ENCODE results near the gene EIF3F.

The EIF3F gene, protein sequence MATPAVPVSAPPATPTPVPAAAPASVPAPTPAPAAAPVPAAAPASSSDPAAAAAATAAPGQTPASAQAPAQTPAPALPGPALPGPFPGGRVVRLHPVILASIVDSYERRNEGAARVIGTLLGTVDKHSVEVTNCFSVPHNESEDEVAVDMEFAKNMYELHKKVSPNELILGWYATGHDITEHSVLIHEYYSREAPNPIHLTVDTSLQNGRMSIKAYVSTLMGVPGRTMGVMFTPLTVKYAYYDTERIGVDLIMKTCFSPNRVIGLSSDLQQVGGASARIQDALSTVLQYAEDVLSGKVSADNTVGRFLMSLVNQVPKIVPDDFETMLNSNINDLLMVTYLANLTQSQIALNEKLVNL

GRCh38 chr11:7986768-7987559 lies at the start of gene EIF3F:
TSS of gene EIF3F (plus strand) at chr11:7987337. CDS start at chr11:7987353, 16 bp downstream.
- DNase-seq (ENCODE audit: low read depth in 2 of 2), result peak; percentile 65 to 87

DNA sequence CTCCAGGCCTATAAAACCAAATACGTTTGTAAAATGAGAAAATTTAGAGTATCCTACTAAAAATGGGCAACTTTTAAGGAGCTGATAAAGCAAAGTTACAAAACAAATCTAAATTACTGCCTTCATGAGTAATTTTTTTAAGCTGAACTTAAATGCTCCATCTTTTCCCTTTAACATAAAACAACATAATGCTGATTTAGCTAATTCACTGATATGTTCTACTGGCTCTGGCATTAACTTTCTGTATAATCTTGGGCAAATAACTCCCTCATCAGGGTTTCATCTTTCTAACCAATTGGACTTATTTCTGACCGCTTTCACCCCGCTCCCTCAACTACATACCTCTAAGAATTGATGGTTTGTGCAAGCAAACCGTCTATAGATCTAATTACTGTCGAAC lies 46.0 kb upstream of the EIF3F start:
- DNase-seq (ENCODE audit: low read depth in 2 of 2), result no peak

GRCh38 chr11:7941608-7942007 lies 45.5 kb upstream of the EIF3F start, which contains the start of gene OR10A3:
TSS of gene OR10A3 (minus strand) at chr11:7941708. CDS start at chr11:7939520, 2,188 bp downstream.
- DNase-seq (ENCODE audit: low read depth in 2 of 2), result no peak

GRCh38 chr11:7944123-7944522 lies 43.0 kb upstream of the EIF3F start:
- no peak for DNase-seq (ENCODE audit: low read depth in 2 of 2)

GRCh38 chr11:7949934-7950333 lies 37.2 kb upstream of the EIF3F start:
- no peak for DNase-seq (ENCODE audit: low read depth in 2 of 2)

GRCh38 chr11:7955191-7955590 lies 31.9 kb upstream of the EIF3F start:
- no peak for DNase-seq (ENCODE audit: low read depth in 2 of 2)

GRCh38 chr11:7964261-7964660 lies 22.9 kb upstream of the EIF3F start:
- DNase-seq (ENCODE audit: low read depth in 2 of 2), result no peak

DNA sequence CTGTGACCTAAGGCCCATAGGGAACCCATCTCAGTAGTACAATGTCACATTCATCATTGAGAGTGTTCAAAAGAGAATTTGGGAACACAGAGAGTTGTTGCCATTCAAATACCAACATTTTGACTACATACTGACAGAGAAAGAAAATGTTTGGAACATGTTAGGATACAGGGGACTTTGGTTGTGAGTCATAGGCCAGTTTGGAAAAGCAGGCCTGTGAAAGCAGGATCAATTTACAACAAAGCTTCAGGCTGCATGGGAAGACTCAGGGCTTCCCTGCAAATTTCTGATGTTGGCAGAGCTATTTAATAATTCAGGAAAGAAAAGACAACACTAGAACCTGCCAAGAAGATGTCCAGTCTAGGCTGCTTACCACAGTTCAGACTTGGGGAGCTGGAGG lies 22.3 kb upstream of the EIF3F start:
- DNase-seq (ENCODE audit: low read depth in 2 of 2), result no peak

DNA sequence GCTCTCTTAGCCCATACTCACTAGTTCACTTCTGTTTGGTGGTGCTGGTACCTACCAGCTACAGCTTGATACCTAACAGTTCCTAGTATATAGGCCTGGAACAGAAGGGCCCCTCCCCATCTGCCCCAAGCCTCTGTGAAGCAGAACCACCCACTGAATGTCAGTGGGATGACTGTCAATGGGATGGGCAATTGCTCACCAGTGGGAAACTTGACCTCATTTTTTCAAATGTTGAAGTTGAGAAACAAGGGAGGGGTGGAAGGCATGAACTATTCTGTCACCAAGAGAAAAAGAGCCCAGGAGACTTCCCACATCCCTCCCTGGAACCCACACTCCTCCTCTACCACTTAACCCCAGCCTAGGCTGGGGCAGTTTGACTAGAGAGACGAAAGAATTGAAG lies 21.8 kb upstream of the EIF3F start, which contains the start of gene NLRP10:
Gene NLRP10 (minus strand): TSS at position 62 of the 400 bp plus-strand sequence. CDS start 1,952 bp downstream, outside the sequence.
- DNase-seq (ENCODE audit: low read depth in 2 of 2), result no peak

GRCh38 chr11:7967097-7967496 lies 20.0 kb upstream of the EIF3F start:
- no peak for DNase-seq (ENCODE audit: low read depth in 2 of 2)

DNA sequence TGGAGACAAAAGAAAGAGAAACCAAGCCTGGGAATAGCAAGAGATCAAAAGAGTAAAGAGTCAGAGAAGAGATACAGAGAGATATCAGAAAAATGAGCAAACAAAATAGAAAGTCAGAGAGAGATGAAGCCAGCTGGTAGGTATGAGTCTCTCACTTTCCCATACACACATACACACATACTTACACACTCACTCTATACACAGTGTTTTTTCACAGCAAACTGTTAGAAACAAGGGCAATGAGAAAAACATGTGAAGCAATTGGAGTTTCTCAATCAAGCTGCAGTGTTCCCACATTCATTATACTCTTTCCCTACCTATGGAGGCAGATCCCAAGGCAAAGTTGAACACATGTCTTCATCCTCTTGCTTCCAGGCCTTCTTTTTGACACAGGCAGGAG lies 19.3 kb upstream of the EIF3F start:
- no peak for DNase-seq (ENCODE audit: low read depth in 2 of 2)

DNA sequence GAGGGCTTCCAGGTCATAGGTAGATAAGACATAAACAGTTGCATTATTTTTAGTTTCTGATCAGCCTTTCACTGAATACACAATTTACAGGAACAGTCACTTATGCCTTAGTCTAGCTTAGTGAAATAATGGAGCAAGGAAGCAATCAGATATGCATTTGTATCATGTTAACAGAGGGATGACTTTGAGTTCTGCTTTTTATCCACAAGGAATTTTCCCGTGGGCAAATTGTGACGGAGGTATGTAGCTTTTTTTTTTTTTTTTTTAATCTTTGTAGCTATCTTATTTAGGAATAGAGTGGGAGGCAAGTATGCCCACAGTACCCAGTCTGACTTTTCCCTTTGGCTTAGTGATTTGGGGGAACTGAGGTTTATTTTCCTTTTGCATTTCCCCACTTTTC lies 18.5 kb upstream of the EIF3F start:
- no peak for DNase-seq (ENCODE audit: low read depth in 2 of 2)

DNA sequence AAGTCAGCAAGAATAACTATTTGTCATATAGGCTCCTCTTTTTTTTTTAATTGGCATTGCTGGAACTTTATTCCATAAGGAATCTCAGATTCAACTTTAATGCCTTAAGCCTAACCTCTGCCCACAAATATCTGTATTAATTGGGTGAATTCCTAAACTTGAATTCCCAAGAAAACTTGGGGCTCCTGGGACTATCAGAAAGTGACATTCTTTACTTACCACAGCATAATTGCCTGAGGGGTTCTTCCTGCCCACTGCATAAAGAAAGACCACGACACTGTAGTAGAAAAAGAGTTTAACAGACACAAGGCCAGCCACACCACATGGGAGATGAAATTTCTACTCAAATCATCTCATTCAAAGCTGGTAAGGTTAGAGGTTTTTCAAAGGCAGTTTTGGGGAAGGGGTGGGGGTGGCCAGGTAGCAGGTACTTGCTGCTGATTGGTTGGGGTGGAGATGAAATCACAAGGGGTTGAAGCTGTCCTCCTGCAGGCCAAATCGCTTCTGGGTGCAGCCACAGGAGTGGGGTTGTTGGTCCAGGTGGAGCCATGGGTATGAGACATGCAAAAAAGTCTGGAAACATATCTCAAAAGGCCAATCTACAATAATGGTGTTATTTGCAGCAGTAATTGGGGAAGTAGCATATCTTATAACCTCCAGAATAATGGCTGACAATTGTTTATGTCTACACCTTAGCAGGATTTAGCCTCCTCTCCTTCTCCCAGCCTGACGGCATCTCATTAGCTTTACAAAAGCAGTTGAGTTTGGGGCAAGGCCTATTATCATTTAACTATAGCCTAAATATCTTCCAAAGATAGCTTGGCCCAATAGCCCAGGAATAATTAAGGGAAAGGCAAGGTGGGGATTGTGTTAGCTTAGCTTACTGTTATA lies 17.1 kb upstream of the EIF3F start:
- DNase-seq (ENCODE audit: low read depth in 2 of 2), result no peak

- no peak for DNase-seq (ENCODE audit: low read depth in 2 of 2)
Measured at GRCh38 chr11:7971846-7972245, 15.3 kb upstream of the EIF3F start.

DNA sequence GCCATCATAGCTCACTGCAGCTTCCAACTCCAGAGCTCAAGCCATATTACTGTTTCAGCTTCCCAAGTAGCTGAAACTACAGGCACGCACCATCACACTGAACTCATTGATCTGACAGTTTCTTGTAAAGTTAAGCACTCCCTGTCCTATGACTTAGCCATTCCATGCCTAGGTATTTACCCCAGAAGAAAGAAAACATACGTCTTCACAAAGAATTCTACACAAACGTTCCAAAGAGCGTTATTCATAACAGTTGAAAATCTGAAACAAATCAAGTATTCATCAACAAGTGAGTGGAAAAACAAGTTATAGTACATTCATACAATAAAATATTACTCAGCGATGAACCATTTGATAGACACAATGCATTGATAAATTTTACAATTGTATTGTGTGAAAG lies 14.1 kb upstream of the EIF3F start:
- no peak for DNase-seq (ENCODE audit: low read depth in 2 of 2)

DNA sequence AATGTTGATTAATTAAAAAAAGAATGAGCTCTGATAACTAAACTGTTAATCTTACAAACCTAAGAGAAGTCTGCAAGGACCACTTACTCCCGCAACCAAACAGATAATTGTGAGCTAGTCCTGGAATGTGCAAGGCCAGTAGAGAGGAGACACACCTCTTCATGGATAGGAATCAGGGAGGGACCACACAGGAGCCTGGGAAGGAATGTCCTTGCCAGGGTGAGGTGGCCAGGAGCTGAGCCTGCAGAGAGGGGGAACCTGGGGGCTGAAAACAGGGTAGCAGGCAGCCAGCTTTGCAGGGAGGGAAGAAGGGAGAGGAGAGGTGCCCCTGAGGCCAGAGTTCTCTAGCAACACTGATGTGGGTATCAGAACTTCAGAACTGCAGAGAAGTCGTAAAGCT lies 12.5 kb upstream of the EIF3F start:
- DNase-seq (ENCODE audit: low read depth in 2 of 2), result no peak

- no peak for DNase-seq (ENCODE audit: low read depth in 2 of 2)
Measured at GRCh38 chr11:7977232-7977917, 9.8 kb upstream of the EIF3F start.

DNA sequence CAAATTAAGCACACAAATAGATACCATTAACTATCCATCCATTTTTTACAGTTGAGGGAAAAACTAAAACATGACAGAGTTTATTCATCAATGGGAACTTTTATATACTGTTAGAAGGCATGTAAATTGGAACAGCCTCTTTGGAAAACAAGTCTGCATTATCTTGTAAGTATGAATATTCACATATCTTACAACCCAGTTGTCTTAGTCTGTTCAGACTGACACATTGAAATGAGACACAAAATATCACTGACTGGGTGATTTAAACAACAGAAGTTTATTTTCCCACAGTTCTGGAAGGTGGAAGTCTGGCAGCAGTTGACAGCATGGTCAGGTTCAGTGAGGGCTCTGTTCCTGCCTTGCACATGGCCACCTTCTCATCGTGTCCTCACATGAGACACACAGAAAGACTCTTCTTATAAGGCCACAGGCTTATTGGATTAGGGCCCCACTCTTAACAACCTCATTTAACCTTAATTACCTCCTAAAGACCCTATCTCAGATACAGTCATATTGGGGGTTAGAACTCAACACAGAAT lies 5.4 kb upstream of the EIF3F start:
- DNase-seq (ENCODE audit: low read depth in 2 of 2), result no peak

DNA sequence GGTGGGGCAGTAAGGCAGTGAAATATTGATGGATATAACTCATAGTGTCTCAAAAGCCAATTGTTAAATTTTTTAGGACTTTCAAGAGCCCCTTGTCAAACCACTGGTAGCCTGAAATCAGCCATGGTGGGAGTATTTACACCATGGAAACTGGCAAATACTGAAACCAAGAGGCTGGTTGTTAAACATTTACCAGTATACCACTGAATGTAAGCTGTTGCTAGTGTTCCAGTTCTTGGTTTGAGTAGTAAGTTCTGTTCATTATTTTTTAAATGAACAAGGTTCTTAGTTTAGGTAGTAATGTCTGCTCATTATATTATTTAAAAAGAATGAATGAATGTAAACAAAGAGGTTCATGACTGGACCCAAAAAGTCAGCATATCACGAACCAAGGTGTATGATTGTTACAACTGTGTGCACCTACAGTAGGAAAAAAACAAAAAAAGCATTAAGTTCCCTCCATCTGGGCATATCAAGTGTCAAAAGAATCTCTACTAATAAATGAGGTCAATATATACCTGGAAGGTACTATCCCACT lies 4.5 kb upstream of the EIF3F start:
- DNase-seq (ENCODE audit: low read depth in 2 of 2), result no peak

DNA sequence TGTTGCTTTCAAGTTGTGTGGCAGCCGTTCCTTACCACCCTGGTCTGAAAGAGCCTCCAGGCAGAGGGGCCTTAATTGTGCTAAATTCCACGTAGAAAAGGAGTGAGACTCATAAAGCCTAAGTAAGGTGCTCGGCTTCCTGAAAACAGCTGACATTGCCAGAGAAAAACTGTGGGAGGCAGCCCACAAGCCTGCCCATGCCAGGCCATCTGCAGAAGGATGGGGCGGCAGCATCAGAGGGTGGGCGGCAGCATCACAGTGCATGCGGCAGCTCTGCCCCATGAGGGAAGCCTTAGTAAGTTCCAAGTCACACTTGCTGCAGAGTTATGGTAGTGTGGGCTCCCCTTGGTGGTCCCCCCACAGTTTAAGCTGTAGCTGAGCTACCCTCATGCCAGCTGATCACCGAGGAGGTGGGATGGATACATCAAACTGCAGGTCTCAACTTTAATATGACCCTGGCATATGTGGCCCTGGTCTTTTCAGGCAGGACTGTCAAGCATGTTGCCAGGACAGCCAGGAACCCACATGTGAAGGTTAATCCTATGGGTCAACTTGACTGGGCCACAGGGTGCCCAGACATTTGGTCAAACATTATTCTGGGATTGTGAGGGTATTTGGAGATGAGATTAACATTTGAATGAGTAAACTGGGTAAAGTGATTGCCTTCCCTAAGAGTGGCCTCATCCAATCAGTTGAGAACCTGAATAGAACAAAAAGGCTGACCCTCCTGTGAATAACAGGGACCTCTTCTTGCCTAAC lies 3.1 kb upstream of the EIF3F start:
- no peak for DNase-seq (ENCODE audit: low read depth in 2 of 2)
